Lung (tissue), 12 donors: ENCODE measurements around the gene PDE1C. TPM values are rescaled to one million over a fixed set of nuclear protein-coding genes. Genes with fewer than 3 reads are reported as not detected.

ENCODE experiments used
- ATAC-seq: fragments of 200-7000 bp; cut with Tn5 transposase; one replicate; pipeline ENCODE4 v1.9.1; 2020; ENCODE audit warnings: moderate number of reproducible peaks; ENCODE audit not compliant: insufficient read depth, low FRiP score
- DNase-seq, 3 donors: peaks; one replicate each; pipeline ENCODE4 v3.0.0-alpha.2; 2013 to 2017
- H3K27ac ChIP-seq, 2 donors: one replicate each; pipeline ENCODE4 v1.5.1; 2013; ENCODE audit warnings: mild to moderate bottlenecking in 2 of 2, moderate library complexity in 2 of 2, control low read depth in 1 of 2, inconsistent platforms in 1 of 2, low read depth in 1 of 2, low read length in 1 of 2
- H3K27me3 ChIP-seq, 3 donors: one replicate each; pipeline ENCODE4 v1.5.1; 2013; ENCODE audit warnings: low read length in 2 of 3; ENCODE audit not compliant: control insufficient read depth in 3 of 3, insufficient read depth in 3 of 3
- H3K36me3 ChIP-seq, 4 donors: one replicate each; pipeline ENCODE4 v1.5.1; 2013; ENCODE audit warnings: low read length in 4 of 4, mild to moderate bottlenecking in 1 of 4, moderate library complexity in 1 of 4; ENCODE audit not compliant: control insufficient read depth in 4 of 4, insufficient read depth in 4 of 4
- H3K4me1 ChIP-seq, 5 donors: one replicate each; pipeline ENCODE4 v1.5.1; 2013; ENCODE audit warnings: low read length in 5 of 5, mild to moderate bottlenecking in 2 of 5, moderate library complexity in 1 of 5; ENCODE audit not compliant: control insufficient read depth in 5 of 5, insufficient read depth in 5 of 5
- H3K4me3 ChIP-seq: one replicate; pipeline ENCODE4 v1.5.1; 2013; ENCODE audit warnings: mild to moderate bottlenecking, control low read depth, moderate library complexity
- H3K9ac ChIP-seq, 2 donors: one replicate each; pipeline ENCODE4 v1.5.1; 2013; ENCODE audit warnings: low read length in 2 of 2, control low read depth in 1 of 2; ENCODE audit not compliant: insufficient read depth in 1 of 2
- H3K9me3 ChIP-seq, 4 donors: one replicate each; pipeline ENCODE4 v1.5.1; 2013; ENCODE audit warnings: low read length in 3 of 4, mild to moderate bottlenecking in 1 of 4, moderate library complexity in 1 of 4; ENCODE audit not compliant: control insufficient read depth in 4 of 4, insufficient read depth in 3 of 4
- CTCF ChIP-seq: IDR thresholded peaks from 2 replicates; pipeline ENCODE4 v1.5.1; 2012; ENCODE audit warnings: mild to moderate bottlenecking; ENCODE audit errors: control extremely low read depth, extremely low read depth
- WGBS, 2 donors: extraction: QIAGEN DNeasy Blood & Tissue Kit; methylation state at CpG; one replicate each; pipeline ENCODE4 v1.1.7; 2013; 5-methylcytosine and 5-hydroxymethylcytosine counted together
- polyA plus RNA-seq, 2 donors: library from polyadenylated mRNA; stranded (reverse); fragments of 200-250 nt; gene quantifications; one replicate each; pipeline ENCODE4 v1.2.1, GENCODE V29; 2013
- total RNA-seq, 2 donors: library from RNA; depleted of rRNA in 1 of 2; stranded (reverse); fragments of >200 nt in 1 of 2; gene quantifications; one replicate each; pipeline ENCODE4 v1.2.1, GENCODE V29; 2014 to 2021
- donor health status: control.
- donor health status: control.
- donor health status: Bipolar disorder and iron deficiency.
- donor health status: healthy.
- donor health status: DM: yes; HTN: yes; CAD: no.

The PDE1C gene
- total and polyA plus RNA-seq, 4 donors, result 1.9 to 14.3 (median 6.1) TPM

DNA sequence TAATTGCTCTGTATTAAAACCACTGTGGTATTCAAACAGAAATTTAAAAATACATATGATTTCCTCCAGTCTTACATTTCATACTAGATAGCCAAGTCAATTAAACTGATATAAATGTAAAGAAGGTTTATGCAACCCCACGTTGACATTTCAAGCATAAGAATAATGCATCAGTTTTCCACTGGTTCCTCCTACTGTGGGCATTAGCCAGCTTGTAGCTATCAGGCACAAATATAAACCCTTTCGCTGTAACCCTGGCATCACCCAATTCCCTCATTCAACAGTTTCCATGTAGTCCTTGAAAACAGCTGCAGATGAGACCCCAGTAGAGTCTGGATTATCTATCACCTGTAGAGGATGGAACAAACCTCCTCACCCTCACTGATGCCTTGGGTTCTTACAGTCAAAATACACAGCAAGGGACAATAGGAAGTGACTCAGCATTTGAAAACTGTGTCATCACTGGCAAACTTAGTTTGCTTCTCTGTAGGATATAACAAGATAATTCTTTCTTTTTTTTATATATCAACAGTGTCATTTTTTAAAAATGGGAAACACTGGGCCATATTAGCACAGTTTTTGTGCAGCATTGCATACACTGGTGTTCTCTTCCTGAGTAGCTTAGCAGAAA lies 113.0 kb downstream of the PDE1C start:
- DNase-seq, result no peak
- H3K4me3 ChIP-seq, result no peak overlapping the region
- H3K9ac ChIP-seq, result no peak overlapping the region
- peaks cover 0 to 35% (median 0%) of the 10 kb centered on the region in 5 donors for H3K4me1 ChIP-seq
- ATAC-seq, result no peak
- WGBS, 2 donors, result 72 to 79% methylated on average over 2 of the region's 2 CpGs
- H3K36me3 ChIP-seq, result no peaks in the 10 kb centered on the region
- H3K9me3 ChIP-seq, result peaks cover 0 to 2% (median 0%) of the 10 kb centered on the region in 4 donors
- no peaks in the 10 kb centered on the region for H3K27me3 ChIP-seq
- H3K27ac ChIP-seq, result peak overlapping the region in 1 of 2 donors; percentile 22
- TF ChIP-seq CTCF, result no peak

- Histone ChIP-seq H3K36me3 (no peaks in the 10 kb centered on the region), H3K9ac (no peak overlapping the region), H3K27me3 (no peaks in the 10 kb centered on the region), H3K9me3 (peaks cover 0 to 2% (median 0%) of the 10 kb centered on the region in 4 donors), H3K27ac (peak overlapping the region in 1 of 2 donors; percentile 29), H3K4me3 (no peak overlapping the region), H3K4me1 (peaks cover 0 to 37% (median 0%) of the 10 kb centered on the region in 5 donors)
- no peak for ATAC-seq
- 94 to 98% methylated on average over 6 of the region's 6 CpGs for WGBS, 2 donors
- no peak for DNase-seq
- TF ChIP-seq CTCF, result no peak
Observed at GRCh38 chr7:31955641-31956040, 114.6 kb downstream of the PDE1C start.

DNA sequence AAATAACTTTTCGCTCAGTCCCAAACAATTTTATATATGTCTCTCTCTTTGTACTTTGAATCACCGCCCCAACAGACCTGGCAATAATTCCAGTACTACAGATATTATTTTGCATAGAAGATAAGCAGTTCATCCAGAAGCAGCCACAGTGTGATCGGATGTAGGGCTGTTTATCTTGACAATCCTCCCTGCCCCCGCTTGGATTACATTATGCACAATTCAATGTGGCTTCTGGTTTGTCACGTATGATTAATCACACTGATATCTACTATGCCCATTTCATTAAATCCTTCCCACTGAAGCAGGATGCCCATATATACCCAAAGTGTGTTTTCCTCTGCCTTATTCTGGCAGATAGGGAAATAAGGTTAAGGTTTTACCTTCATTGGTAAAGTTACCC lies 115.2 kb downstream of the PDE1C start:
- H3K4me3 ChIP-seq, result no peak overlapping the region
- H3K27ac ChIP-seq, result peak overlapping the region in 1 of 2 donors; percentile 66
- H3K9ac ChIP-seq, result no peak overlapping the region
- H3K27me3 ChIP-seq, result no peaks in the 10 kb centered on the region
- no peak for TF ChIP-seq CTCF
- peaks cover 0 to 2% (median 0%) of the 10 kb centered on the region in 4 donors for H3K9me3 ChIP-seq
- 74 to 83% methylated on average over 5 of the region's 5 CpGs for WGBS, 2 donors
- no peak for ATAC-seq
- H3K4me1 ChIP-seq, result peaks cover 0 to 37% (median 0%) of the 10 kb centered on the region in 5 donors
- peak in 1 of 3 donors; percentile 1 for DNase-seq
- H3K36me3 ChIP-seq, result no peaks in the 10 kb centered on the region

GRCh38 chr7:31954500-31954899 lies 115.7 kb downstream of the PDE1C start:
- H3K4me3 ChIP-seq, result no peak overlapping the region
- ATAC-seq (no peak), DNase-seq (no peak)
- WGBS, 2 donors, result 87 to 90% methylated on average over 2 of the region's 2 CpGs
- no peak overlapping the region for H3K9ac ChIP-seq
- no peaks in the 10 kb centered on the region for H3K36me3 ChIP-seq
- peaks cover 0 to 2% (median 0%) of the 10 kb centered on the region in 4 donors for H3K9me3 ChIP-seq
- no peak for TF ChIP-seq CTCF
- peak overlapping the region in 1 of 2 donors; percentile 17 for H3K27ac ChIP-seq
- peaks cover 0 to 37% (median 0%) of the 10 kb centered on the region in 5 donors for H3K4me1 ChIP-seq
- no peaks in the 10 kb centered on the region for H3K27me3 ChIP-seq
